Testis (tissue), 2 donors: ENCODE data around the gene SOCS2.

Experiments
- POLR2A ChIP-seq: fragments of 450-650 bp; IDR thresholded peaks from one replicate; pipeline ENCODE4 v1.6.1; 2017; ENCODE audit warnings: antibody characterized with exemption, mild to moderate bottlenecking, moderate library complexity
- TF ChIP-seq, protein P1 (sequence below), 3 experiments: fragments of 450-650 bp in 2 of 3; fragments of 200-600 bp in 1 of 3; sonication (generic) in 1 of 3; IDR thresholded peaks; one replicate each; pipeline ENCODE4 v1.5.1; 2016 to 2019; ENCODE audit warnings: antibody characterized with exemption in 3 of 3, mild to moderate bottlenecking in 2 of 3, moderate library complexity in 1 of 3

- TF ChIP-seq, protein P1, sequence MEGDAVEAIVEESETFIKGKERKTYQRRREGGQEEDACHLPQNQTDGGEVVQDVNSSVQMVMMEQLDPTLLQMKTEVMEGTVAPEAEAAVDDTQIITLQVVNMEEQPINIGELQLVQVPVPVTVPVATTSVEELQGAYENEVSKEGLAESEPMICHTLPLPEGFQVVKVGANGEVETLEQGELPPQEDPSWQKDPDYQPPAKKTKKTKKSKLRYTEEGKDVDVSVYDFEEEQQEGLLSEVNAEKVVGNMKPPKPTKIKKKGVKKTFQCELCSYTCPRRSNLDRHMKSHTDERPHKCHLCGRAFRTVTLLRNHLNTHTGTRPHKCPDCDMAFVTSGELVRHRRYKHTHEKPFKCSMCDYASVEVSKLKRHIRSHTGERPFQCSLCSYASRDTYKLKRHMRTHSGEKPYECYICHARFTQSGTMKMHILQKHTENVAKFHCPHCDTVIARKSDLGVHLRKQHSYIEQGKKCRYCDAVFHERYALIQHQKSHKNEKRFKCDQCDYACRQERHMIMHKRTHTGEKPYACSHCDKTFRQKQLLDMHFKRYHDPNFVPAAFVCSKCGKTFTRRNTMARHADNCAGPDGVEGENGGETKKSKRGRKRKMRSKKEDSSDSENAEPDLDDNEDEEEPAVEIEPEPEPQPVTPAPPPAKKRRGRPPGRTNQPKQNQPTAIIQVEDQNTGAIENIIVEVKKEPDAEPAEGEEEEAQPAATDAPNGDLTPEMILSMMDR (IDR thresholded peaks at IDR 0.05) = no peak
- TF ChIP-seq POLR2A = no peak
Observed at GRCh38 chr12:93577222-93577621, 4.7 kb downstream of the SOCS2 start.
